HG02759 (cell line): ENCODE results near the gene SP6.

Experiments used
- ATAC-seq: cut with Tn5 transposase; IDR thresholded peaks from one replicate; pipeline ENCODE4 v1.9.1; 2021; ENCODE audit warnings: mild to moderate bottlenecking, moderate library complexity; ENCODE audit not compliant: unreplicated experiment

Gene SP6

DNA sequence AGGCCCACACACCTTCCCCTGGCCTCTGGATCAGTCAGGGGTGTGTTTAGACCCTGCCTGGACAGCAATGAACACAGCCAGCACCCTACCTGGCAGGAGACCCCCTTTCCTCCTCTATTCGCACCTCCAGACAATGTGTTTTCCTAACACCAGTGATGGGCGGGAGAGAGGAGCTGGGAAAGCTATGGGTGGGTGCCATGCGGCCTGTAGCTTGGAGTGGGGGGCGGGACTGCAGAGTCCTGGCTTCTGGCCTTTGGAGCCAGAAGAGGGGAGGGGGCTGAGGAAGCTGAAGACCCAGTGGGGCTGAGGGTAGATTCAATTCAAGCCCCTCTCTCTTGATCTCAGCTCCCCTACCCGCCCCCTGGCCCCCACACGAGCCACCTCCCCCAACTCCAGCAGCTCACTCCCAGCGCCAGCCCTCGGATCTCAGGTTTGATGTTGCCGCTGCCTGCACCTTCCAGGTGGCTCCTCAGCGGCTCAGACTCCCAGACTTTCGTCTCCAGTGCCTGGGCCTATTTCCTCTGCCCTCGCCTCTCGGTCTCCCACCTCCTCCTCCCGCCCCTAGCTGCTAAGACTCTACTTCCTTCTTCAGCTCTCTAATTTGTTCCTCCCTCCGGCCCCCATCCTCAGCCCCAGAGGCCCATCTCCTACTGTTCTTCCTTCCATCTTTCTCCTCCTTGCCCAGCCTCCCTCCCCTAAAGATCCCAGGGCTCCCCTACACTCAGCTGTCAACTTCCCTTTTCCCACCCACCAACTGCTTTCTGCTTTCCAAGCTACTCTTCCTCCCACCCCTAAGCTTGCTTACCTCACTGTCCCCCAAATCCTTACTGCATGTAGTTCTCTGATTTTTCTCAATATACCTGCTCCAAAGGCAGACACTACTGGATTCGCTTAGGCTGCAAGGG, 6.8 kb upstream of the SP6 start:
- ATAC-seq: no peak

DNA sequence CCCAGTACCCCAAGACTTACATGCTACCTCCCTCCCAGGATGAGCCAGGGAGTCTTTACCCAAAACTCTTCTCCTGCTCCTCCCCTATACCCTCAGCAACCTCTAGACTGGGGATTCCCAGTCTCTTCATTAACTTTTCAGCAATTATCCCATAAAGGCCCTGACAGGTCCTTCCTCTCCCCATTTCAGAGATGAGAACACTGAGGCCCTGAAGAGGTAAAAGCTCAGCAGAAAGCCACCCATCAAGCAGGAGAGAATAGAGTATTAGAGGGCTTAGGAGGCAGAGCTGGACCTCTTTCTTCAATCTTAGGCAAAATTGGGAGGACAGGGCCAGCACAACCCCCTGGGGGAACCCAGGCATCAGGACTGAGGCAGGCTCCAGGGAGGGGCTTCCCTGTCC, 5.9 kb upstream of the SP6 start:
- no peak for ATAC-seq

DNA sequence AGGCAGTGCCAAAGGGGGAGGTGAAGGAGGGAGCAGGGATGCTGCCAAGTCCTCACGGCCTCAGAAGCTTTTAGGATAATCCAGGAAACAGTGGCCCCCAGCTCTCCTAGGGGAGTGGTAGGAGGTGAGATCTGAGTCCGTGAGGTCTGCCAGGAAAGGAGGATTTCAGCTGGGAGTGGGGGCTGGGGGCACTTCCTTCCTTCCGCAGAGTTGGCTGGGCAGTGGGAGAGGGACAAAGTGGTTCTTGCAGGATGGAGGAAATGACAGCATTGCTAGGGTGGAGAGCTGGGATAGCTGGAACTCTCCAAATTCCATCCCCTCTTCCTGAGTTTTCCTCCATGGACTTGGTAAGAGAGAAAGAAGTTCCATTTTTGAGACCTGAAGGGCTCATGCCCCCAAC, 4.8 kb upstream of the SP6 start:
- ATAC-seq: no peak

DNA sequence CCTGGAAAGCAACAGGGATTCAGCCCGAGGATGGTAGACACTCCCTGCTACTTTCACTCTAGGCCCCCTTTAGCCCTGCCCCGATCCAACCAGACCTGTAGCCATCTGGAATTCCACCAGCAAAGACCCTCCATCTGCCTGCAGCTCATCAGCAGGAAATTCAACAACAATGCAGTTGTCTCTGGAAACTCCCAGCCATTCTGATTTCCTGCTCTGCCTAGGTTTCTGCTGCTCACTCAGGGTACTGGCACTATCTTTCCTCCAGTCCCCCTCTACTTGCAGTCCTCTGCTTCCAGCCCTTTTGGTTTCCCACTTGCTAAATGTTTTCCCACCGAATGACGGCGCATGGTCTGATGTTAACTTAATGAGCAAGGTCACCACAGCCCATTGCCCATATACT, 2.7 kb upstream of the SP6 start:
- no peak for ATAC-seq

DNA sequence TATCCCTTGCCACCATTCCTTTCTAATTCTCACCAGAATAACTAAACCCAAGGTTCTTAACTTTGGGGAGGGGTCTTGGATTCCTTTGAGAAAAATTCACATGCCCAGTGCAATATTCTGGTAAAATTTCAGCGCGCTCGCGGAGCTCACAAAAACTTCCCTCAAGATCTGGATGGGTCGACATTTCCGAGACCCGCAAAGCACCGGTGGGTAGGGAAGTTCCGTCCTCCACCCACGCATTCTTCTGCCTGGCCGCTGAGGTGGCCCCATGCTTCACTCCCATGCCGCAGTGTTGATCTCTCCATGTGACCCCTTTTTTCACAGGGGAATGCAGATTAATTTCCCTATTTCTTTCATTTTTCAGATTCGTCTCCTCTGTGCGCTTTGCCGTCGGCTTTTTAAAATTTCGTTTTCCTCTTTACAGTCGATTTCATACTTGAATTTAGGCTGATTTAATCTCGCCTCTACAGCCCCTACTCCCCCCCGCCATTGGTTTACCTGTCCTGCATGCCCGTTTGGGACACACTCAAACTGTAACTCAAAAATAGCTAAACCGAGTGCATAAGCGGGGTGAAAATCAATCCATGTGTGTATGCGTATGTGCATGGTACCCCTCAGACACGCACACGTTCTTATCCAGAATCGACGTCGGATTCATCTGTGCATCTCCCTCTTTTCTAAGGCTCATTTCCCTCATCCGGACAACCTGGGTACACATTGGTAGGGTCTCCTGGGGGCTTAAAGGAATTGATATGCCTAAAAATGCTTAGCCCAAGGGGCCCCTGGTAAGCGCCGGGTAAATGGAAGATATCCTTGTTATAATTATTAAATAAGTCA, 1.4 kb upstream of the SP6 start:
- ATAC-seq: no peak

DNA sequence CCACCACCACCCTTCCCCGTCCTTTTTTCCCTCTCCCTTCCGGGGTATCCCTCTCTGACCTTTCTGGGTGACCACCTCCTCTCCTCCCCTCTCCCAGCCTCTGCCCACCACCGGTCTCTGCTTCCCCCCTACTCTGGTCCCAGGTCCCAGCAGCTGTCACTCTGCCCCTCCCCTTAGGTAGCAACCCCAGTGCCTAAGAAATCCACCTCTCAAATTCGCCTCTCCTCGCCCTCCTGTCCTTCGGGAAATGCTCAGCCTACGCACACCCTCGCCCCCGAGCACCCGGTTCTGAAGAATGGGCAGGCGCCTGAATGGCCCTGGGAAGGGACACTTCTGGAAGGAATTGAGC, 775 bp upstream of the SP6 start:
- no peak for ATAC-seq

DNA sequence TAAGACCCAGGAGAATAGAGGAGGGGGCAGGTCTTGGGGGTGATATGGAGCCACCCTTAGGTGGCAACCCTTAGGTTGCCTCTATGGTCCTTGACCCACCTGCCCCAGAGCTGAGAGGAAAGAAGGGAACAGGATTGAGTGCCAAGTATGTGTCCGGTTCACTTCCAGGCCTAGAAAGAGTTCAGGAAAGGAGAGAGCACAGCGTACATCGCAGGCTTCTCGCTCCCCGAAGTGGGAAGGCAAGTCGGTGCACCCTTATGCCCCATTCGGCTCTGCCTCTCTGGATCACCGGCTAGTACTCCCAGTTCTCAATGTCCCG, 631 bp downstream of the SP6 start:
- no peak for ATAC-seq

DNA sequence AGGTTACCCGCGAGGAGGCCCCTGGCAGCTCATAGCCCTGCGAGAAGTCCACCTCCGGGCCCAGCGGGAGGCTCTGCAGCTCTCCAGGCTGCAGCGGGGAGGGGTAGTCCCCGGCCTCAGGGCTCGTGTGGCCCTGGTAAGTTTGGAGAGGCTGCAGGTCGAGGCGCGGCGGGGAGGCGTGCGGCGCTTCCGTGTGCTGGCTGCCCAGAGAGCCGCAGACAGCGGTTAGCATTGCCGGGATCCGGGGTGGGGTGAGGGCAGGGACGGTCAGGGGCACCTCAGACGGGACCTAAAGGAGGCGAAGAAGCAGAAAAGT, 2.8 kb downstream of the SP6 start:
- ATAC-seq: no peak

DNA sequence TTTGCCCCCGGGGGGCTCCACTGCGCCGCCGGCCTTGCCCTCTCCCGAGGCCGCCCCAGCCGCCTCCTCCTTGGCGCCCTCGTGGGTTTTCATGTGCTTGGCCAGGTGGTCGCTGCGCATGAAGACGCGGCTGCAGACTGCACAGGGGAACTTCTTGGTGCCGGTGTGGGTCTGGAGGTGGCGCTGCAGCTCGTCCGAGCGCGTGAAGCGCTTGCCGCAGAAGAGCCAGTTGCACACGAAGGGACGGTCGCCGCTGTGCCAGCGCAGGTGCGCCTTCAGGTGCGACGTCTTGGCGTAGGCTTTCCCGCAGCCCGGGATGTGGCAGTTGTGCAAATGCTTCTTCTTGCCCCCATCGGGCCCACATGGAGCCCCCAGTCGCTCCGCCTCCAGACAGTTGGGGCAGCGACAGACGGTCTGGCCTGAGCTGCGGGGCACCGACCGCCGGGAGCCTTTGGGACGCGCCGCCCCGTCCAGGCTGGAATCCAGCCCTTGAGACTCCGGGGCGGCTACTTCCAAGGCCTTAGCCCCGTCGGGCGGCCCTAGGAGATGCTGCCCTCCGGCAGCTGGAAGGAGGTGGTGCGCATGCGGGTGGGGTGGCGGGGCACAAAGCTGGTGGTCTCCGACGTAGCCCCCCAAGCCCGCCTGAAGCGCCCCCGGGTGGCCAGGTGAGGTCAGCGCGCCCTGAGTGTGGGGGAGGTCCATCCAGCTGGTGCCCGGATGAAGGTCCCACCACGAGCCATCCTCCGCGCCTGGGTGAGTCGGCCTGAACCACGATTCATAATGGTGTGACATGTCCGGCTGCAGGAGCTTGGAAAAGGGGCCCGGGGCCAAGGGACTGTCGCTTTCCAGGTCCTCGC, 3.4 kb downstream of the SP6 start:
- ATAC-seq: no peak

DNA sequence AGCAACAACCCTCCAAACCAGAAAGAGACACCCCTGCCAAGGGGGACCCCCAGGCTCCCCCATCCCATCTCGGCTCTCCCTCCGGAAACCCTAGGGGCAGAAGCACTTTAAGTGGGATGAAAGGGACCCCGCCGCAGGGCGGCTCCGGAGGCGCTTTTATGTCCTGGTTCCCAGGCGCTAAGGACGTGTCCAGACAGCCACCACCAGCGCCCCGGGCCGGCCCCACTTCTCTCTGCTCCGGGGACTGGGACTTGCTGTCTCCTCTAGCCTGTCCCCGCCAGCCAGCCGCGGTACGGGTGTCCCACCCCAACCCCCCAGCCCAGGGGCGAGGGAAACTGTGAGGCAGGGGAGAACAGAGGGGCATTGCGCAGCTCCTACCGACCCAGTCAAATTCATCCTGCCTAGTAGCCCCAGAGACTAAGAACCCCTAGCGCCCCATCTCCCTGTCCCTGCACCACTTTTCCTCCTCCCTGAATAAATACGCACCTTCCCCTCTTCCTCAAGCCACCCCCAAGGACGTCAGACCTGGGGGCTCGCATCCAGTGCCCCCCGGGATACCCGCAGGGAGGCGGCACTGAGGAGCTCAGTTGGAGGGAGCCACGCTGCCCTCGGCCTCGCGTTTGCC, 4.1 kb downstream of the SP6 start:
- no peak for ATAC-seq

DNA sequence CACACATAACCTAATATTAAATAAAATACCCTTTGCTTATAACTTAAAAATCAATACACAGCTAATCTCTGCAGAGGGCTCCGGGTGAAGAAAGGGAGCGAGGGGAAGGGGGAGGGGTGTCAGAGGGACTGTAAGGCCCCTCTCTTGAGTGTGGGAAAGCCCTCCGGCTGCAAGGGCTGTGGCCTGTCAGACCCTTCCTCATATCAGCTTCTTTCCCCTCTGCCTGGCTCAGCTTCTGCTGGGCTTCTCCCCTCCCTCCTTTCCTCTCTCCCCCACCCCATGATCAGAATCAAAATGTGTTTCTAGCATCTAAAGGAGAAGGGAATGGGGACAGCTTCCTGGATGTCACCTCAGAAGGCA, 5.3 kb downstream of the SP6 start:
- no peak for ATAC-seq

DNA sequence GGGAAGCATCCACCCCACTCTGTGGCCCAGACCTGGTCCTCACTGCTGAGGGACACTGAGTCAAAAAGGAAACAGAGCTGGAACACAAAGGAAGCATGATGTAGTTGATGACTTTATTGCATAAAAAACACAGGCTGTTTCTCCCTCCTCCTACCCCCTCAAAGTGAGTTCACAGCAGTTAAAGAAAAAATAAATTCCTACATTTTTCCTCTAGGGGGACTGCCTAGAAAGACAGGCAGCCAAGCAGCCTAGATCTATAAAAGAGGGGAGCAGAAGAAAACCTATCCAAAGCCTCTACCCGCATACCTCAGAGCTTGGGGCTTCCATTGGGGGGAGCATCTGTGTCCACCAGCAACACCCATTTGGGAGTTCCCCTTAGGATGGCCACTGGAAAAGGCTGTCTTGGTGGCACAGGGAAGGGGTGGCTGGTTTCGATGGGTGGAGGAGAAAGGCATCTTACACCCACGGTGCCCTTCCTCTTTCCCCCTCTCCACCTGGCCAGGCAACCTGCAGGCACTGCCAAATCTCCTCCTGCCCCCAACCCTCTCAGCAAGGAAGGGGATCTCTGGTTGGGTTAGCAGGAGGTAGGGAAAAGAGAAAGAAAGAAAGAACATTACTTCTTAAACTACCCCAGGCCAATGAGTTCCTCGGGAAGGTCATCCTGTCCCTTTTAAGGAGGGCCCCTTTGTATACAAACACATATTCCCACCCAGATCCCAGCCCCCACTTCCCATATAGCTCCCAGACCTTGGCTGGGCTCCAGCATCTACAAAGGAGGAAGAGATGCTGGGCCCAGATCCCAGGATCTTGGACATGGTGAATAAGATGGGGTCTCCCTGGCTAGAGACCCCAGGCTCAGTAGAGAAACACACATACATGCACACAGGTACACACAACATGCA, 5.9 kb downstream of the SP6 start:
- no peak for ATAC-seq

DNA sequence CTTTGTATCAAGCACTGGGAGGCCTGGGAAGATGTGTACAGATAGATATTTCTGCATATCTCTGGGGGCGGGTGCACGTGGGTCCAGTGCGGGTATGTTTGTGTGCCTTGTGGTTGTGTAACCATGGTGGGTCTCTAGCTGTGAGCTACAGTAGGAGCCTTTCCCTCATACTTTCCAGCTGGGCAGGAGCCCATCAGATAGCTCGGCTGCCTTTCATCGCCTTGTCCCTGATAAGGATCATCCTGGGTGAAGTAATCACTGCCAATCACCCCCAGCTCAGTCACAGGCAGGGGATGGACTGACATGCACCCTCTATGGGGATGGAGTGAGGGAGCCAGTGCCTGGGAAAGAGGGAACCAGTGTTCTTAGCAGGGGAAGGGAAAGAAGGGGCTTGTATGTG, 6.7 kb downstream of the SP6 start:
- ATAC-seq: no peak

DNA sequence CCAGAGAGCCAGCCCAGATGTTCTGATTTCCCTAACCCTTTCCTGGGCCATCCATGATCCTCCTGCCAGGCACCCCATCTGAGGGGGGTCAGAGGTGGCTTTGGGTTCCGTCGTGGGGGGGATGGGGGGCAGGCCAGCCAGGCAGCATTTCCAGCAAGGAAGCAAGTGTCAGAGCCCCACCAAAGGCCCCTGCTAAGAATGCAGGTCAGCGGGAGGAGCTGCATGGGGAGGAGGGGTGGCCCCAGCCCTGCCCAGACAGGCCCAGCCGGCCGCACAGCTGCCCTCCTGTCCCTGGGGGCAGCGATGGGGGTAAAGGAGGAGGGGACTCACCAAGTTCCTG, 7.6 kb downstream of the SP6 start:
- ATAC-seq: no peak

DNA sequence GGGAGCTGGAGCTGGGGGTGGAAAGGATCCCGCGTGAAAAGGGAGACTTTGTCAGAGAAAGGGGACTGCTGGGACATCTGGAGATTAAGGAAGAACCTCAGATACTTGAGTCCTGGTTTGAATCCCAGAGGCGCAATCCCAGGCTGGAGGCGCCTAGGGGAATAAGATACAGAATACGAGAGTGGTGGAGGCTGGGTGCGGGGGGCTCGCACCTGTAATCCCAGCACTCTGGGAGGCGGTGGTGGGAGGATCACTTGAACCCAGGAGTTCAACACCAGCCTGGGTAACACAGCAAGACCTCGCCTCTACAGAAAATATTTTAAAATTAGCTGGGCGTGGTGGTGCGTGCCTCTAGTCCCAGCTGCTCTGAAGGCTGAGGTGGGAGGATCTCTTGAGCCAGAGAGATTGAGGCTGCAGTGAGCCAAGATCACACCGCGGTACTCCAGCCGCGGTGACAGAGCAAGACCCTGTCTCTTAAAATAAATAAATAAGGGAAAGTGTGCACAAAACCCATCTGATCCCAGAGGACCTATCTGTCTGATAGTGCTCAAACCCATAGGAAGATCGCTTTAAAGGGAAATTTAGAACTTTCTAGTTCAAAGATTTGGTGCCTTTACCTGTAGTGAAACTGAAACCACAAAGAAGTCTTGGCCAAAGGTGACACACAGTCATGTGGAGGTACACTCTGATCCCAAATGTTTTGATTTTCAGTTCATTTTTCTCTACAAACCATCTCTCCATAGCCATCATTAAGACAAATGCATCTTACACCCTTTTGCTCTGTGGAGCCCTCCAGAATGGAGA, 9.3 kb downstream of the SP6 start:
- no peak for ATAC-seq

DNA sequence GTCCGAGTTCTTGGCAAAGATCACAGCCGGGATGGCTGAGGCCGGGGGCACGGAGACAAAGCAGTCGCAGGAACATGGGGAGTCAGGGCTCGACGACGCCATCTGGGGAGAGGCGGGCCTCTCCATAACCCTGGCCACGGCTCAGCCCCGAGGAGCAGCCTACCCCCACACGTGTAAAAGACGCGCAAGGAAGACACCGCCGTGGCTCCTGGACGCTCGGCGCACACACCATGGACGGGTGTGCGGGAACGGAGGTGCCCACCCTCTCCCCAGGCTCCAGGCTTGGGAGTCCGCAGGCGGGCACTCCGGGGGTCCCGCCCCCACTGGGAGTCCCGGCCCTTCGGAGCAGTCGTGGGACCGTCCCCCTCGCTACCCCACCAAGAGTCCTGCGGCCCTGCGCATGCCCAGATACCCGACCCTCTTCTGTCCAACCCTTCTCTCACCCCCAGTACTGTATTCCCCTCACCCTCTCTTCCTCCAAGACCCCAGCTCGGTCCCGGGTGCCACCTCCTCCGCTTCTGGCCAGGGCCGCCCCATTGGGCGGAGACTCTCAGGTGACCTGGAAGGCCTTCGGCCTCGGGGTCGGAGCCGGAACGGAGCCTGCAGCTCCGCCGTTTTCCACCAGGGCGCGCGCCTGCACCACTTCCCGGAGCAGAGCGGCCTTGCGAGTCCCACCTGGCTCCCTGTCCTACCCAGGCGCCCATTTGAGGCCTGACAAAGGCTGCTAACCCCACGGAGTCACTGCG, 10.0 kb downstream of the SP6 start, which contains the start of gene SCRN2:
SCRN2 (minus strand) TSS at position 532 of the 746 bp plus-strand sequence; CDS start at position 102, 430 bp downstream.
- ATAC-seq: peak; percentile 85

DNA sequence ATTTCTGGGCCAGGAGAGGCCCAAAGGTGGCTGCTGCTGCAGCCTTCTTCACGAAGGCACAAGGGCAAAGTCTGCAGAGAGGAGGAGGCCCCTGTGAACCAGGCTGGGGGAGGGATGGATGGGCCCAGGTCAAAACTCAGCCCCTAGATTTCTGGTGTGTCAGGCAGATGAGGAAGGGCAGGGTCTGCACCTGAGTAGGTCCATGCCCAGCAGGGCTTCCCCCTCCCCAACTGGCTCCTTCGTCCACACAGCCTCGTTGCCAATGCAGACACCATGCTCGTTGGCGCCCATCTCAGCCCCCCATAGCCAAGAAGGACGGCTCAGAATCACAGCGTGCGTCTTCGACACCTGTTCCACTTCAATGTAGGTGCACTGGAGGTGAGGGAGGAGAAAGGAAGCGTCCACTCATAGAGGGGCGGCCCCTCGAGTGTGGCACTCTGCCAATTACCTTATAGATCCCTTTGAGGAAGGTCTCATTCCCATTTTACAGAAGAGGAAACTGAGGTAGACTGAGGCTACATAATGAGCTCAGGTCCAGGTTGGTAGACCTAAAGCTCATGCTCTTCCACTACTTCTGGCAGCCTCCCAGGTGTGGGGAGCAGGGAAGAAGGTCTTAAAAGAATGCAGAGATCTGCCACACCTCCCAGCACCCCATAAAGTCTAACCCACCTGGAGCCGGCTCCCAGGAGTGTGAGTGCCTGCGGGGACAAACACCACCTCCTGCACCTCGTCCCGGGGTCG, 10.8 kb downstream of the SP6 start:
- ATAC-seq: no peak

DNA sequence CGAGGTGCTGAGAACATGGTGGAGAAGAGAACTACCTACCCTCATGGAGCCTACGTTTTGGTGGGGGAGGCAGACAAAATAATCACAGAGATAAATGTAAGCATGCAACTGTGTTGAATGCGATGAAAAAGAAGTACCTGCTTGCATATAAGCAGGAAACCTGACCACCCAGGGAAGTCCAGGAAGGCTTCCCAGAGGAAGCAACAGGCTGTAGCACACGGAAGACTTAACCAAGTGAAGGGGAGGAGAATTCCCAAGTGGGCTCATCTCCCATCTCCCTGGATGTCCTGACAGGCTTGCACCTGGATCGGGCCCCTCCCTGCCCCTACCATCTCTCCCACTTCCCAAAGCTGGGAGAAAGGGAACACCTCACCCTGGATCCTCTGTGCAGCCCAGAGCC, 11.9 kb downstream of the SP6 start:
- no peak for ATAC-seq
